Ishikawa (cell line): ENCODE results near the gene TVP23C.
A peak's percentile ranks its signal among the peaks of the same experiment; 100 is the strongest.

Experiments used
- CEBPB ChIP-seq: IDR thresholded peaks from 2 replicates; pipeline ENCODE4 v1.6.1; 2012
- CREB1 ChIP-seq: IDR thresholded peaks from 2 replicates; pipeline ENCODE4 v1.6.1; 2012; ENCODE audit warnings: low read depth
- EGR1 ChIP-seq: IDR thresholded peaks from 2 replicates; pipeline ENCODE4 v1.6.1; 2012
- EP300 ChIP-seq: IDR thresholded peaks from 2 replicates; pipeline ENCODE4 v1.6.1; 2012; ENCODE audit warnings: borderline replicate concordance
- FOXM1 ChIP-seq: IDR thresholded peaks from 2 replicates; pipeline ENCODE4 v1.6.1; 2012; ENCODE audit warnings: low read depth, borderline replicate concordance
- MAX ChIP-seq: IDR thresholded peaks from 2 replicates; pipeline ENCODE4 v1.6.1; 2012
- NFIC ChIP-seq: IDR thresholded peaks from 2 replicates; pipeline ENCODE4 v1.6.1; 2012
- RAD21 ChIP-seq: IDR thresholded peaks from 2 replicates; pipeline ENCODE4 v1.6.1; 2012; ENCODE audit warnings: low read depth
- REST ChIP-seq: IDR thresholded peaks from 2 replicates; pipeline ENCODE4 v1.6.1; 2012; ENCODE audit warnings: low read depth, mild to moderate bottlenecking
- TAF1 ChIP-seq: IDR thresholded peaks from 2 replicates; pipeline ENCODE4 v1.6.1; 2012; ENCODE audit warnings: low read depth, mild to moderate bottlenecking
- TCF12 ChIP-seq: IDR thresholded peaks from 2 replicates; pipeline ENCODE4 v1.6.1; 2012; ENCODE audit warnings: low read depth
- TEAD4 ChIP-seq: IDR thresholded peaks from 2 replicates; pipeline ENCODE4 v1.6.1; 2012
- YY1 ChIP-seq: IDR thresholded peaks from 2 replicates; pipeline ENCODE4 v1.6.1; 2012; ENCODE audit warnings: low read depth
- ZBTB7A ChIP-seq: IDR thresholded peaks from 2 replicates; pipeline ENCODE4 v1.6.1; 2012; ENCODE audit warnings: low read depth
- TF ChIP-seq, protein P1 (sequence below): IDR thresholded peaks from 2 replicates; pipeline ENCODE4 v1.6.1; 2012

Gene TVP23C

GRCh38 chr17:15482476-15482875, 80.8 kb downstream of the TVP23C start:
- TF ChIP-seq, protein P1, sequence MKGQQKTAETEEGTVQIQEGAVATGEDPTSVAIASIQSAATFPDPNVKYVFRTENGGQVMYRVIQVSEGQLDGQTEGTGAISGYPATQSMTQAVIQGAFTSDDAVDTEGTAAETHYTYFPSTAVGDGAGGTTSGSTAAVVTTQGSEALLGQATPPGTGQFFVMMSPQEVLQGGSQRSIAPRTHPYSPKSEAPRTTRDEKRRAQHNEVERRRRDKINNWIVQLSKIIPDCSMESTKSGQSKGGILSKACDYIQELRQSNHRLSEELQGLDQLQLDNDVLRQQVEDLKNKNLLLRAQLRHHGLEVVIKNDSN = no peak
- TF ChIP-seq TAF1 (no peak), NFIC (no peak), TEAD4 (no peak), FOXM1 (no peak), EP300 (no peak), MAX (no peak)

- TF ChIP-seq NFIC = no peak
- TF ChIP-seq YY1 = no peak
- no peak for TF ChIP-seq FOXM1
- no peak for TF ChIP-seq ZBTB7A
- no peak for TF ChIP-seq EP300
- TF ChIP-seq REST = no peak
Observed at GRCh38 chr17:15481481-15481880, 81.8 kb downstream of the TVP23C start.

GRCh38 chr17:15480204-15480603, 83.1 kb downstream of the TVP23C start:
- TF ChIP-seq MAX (no peak), TEAD4 (no peak)

GRCh38 chr17:15479703-15480102, 83.6 kb downstream of the TVP23C start:
- no peak for TF ChIP-seq MAX
- peak; percentile 37; the same call in 1 of the 2 replicates for TF ChIP-seq NFIC

- TF ChIP-seq RAD21 = no peak
Observed at GRCh38 chr17:15478845-15479244, 84.4 kb downstream of the TVP23C start.

DNA sequence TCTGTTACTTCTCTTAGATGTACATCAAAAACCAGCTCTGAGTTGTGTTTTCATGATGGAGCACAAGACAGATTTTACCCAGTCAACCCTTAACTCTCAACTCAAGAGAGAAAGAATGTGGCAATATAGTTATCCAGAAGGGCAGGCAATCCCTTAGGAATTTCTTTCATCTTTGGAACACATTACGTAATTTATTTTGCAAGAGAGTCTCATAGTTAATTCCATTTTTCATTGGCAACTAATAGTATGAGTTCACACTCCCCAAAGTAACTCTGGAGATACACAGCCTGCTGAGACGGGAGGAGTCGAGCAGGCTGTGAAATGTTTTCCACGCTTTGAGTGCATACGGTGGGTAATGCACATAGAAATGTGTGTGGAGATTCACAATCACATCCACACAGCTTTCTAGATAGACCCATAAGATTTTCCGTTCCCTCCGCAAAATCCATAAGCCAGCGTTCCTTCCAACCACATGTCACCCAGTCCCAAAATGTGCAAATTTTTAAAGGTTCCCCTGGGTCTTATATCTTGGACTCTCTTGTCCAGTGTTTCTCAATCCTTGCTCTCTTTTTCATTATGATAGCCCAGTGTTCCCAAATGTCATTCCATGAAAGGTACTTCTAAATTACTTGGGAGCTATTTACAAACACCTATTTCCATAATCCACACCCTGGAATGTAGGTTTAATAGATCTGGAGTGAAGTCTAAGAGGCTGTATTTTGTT, 87.5 kb downstream of the TVP23C start:
- TF ChIP-seq NFIC (no peak), TCF12 (no peak), MAX (no peak), YY1 (no peak), EGR1 (no peak), REST (no peak), CREB1 (no peak), FOXM1 (no peak), ZBTB7A (no peak), RAD21 (no peak), CEBPB (no peak), TEAD4 (no peak), EP300 (no peak)
- TF ChIP-seq, protein P1 = no peak

DNA sequence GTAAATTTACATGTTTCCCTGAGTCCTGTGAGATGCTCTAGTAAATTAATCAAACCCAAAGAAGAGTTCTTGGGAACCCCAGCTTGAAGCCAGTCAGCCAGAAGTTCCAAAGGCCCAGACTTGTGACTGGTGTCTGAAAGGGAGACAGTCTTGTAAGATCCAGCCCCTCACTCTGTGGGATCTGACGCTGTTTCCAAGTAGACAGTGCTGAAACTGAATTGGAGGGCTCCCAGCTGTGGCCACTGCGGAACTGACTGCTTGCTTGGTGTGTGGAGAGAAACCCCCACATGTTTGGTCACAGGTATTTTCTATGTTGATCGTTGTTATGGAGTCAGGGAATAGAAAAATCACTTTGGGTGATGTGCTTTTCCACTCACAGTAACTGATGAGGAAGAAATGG, 90.4 kb downstream of the TVP23C start:
- no peak for TF ChIP-seq NFIC
- no peak for TF ChIP-seq YY1
- TF ChIP-seq ZBTB7A = no peak
- TF ChIP-seq EGR1 = no peak
- TF ChIP-seq CREB1 = no peak
- no peak for TF ChIP-seq TAF1
- TF ChIP-seq TEAD4 = no peak
- TF ChIP-seq, protein P1 = no peak
- TF ChIP-seq RAD21 = no peak
